Astrocyte (in vitro differentiated cells and primary cell): ENCODE data around the gene RIMBP2. TPM values are rescaled to one million over a fixed set of nuclear protein-coding genes. Genes with fewer than 3 reads are reported as not detected.

Experiments
- DNase-seq: peaks from one replicate; pipeline ENCODE4 v3.0.0-alpha.2; 2010; ENCODE audit warnings: low read depth
- FAIRE-seq: peaks from 2 replicates; lab custom pipeline; 2011; peaks lifted over from hg19 to GRCh38; lab: Jason Lieb, UNC
- H2AFZ ChIP-seq: 2 replicates; pipeline ENCODE4 v1.6.0; 2012; ENCODE audit warnings: low read depth, low read length, inconsistent platforms
- H3K27ac ChIP-seq: 2 replicates; pipeline ENCODE4 v1.5.1; 2011; ENCODE audit warnings: low read depth, low read length, inconsistent platforms
- H3K27me3 ChIP-seq: 2 replicates; pipeline ENCODE4 v1.6.0; 2011; ENCODE audit warnings: low read length, inconsistent platforms; ENCODE audit not compliant: insufficient read depth
- H3K36me3 ChIP-seq: 2 replicates; pipeline ENCODE4 v1.5.1; 2011; ENCODE audit warnings: low read length, inconsistent platforms; ENCODE audit not compliant: insufficient read depth
- H3K4me1 ChIP-seq: 2 replicates; pipeline ENCODE4 v1.5.1; 2011; ENCODE audit warnings: low read length, inconsistent platforms; ENCODE audit not compliant: insufficient read depth
- H3K4me2 ChIP-seq: 2 replicates; pipeline ENCODE4 v1.6.0; 2012; ENCODE audit warnings: low read length, inconsistent platforms
- H3K4me3 ChIP-seq: 2 replicates; pipeline ENCODE4 v1.5.1; 2011; ENCODE audit warnings: low read depth, mild to moderate bottlenecking, low read length, inconsistent platforms; ENCODE audit not compliant: insufficient read depth
- H3K79me2 ChIP-seq: 2 replicates; pipeline ENCODE4 v1.6.0; 2012; ENCODE audit warnings: mild to moderate bottlenecking, low read length, inconsistent platforms; ENCODE audit not compliant: insufficient read depth
- H3K9ac ChIP-seq: 2 replicates; pipeline ENCODE4 v1.6.0; 2012; ENCODE audit warnings: mild to moderate bottlenecking, low read length, inconsistent platforms
- H3K9me3 ChIP-seq: 2 replicates; pipeline ENCODE4 v1.5.1; 2012; ENCODE audit warnings: low read depth, mild to moderate bottlenecking, low read length, inconsistent platforms; ENCODE audit not compliant: insufficient read depth
- H4K20me1 ChIP-seq: 2 replicates; pipeline ENCODE4 v1.6.0; 2012; ENCODE audit warnings: low read length, inconsistent platforms; ENCODE audit not compliant: insufficient read depth
- H3K27ac Mint-ChIP-seq: one replicate; pipeline ENCODE4 v1.8.0; 2021; ENCODE audit warnings: mild to moderate bottlenecking, mixed read lengths; ENCODE audit not compliant: unreplicated experiment
- H3K27me3 Mint-ChIP-seq: one replicate; pipeline ENCODE4 v1.8.0; 2021; ENCODE audit warnings: low read depth, mixed read lengths; ENCODE audit not compliant: unreplicated experiment
- H3K36me3 Mint-ChIP-seq: one replicate; pipeline ENCODE4 v1.8.0; 2021; ENCODE audit warnings: low read depth, mixed read lengths; ENCODE audit not compliant: unreplicated experiment
- H3K4me1 Mint-ChIP-seq: one replicate; pipeline ENCODE4 v1.8.0; 2021; ENCODE audit warnings: low read depth, mixed read lengths; ENCODE audit not compliant: unreplicated experiment
- H3K4me3 Mint-ChIP-seq: one replicate; pipeline ENCODE4 v1.8.0; 2021; ENCODE audit warnings: mild to moderate bottlenecking, moderate library complexity, mixed read lengths; ENCODE audit not compliant: unreplicated experiment
- H3K9me3 Mint-ChIP-seq: one replicate; pipeline ENCODE4 v1.8.0; 2021; ENCODE audit warnings: mild to moderate bottlenecking, mixed read lengths; ENCODE audit not compliant: unreplicated experiment
- EZH2 ChIP-seq: IDR thresholded peaks from 2 replicates; pipeline ENCODE4 v1.6.1; 2012; ENCODE audit warnings: mild to moderate bottlenecking, low read length, inconsistent platforms; ENCODE audit not compliant: insufficient read depth
- total RNA-seq: library from RNA; stranded (reverse); gene quantifications from 2 replicates; pipeline ENCODE4 v1.2.1, GENCODE V29; 2021
- TF ChIP-seq, protein P1 (sequence below): IDR thresholded peaks from 2 replicates; pipeline ENCODE4 v1.5.1; 2011; ENCODE audit warnings: low read depth, mild to moderate bottlenecking, inconsistent platforms, low read length, moderate library complexity; ENCODE audit not compliant: insufficient read depth

RIMBP2 gene
- total RNA-seq, 1 donor from 2014 or later = 2.2 TPM

DNA sequence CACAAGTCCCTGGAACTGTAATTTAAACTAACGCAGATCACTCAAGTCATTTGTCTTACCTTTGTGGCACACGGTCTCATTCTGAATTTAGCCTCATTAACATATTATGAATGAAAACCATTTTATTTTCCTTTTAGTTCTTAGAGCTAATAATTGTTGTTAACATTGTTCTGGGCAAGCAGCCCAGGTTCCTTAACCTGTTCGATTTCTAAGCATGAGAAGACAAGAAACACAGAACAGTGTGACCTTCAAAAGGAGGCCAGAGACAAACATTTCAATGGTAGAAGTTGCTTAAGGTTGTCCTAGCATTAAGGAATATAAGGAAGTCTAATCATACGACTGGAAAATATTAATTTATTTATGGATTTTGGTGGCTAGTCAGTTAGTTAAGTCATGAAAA is 343.2 kb downstream of the RIMBP2 start:
- FAIRE-seq (no peak), DNase-seq (no peak)
- Mint-ChIP-seq H3K4me3 (no peak overlapping the region), H3K9me3 (peaks cover 9% of the 10 kb centered on the region), H3K4me1 (no peaks in the 10 kb centered on the region), H3K27me3 (no peaks in the 10 kb centered on the region), H3K36me3 (no peaks in the 10 kb centered on the region), H3K27ac (no peak overlapping the region)
- Histone ChIP-seq H3K4me1 (no peaks in the 10 kb centered on the region), H3K79me2 (no peaks in the 10 kb centered on the region), H3K9me3 (no peaks in the 10 kb centered on the region), H3K4me3 (no peak overlapping the region), H3K27me3 (no peaks in the 10 kb centered on the region), H3K4me2 (no peak overlapping the region), H3K36me3 (no peaks in the 10 kb centered on the region), H3K27ac (no peak overlapping the region), H2AFZ (no peak overlapping the region), H3K9ac (no peak overlapping the region), H4K20me1 (no peaks in the 10 kb centered on the region)
- TF ChIP-seq EZH2 = no peak
- TF ChIP-seq, protein P1, sequence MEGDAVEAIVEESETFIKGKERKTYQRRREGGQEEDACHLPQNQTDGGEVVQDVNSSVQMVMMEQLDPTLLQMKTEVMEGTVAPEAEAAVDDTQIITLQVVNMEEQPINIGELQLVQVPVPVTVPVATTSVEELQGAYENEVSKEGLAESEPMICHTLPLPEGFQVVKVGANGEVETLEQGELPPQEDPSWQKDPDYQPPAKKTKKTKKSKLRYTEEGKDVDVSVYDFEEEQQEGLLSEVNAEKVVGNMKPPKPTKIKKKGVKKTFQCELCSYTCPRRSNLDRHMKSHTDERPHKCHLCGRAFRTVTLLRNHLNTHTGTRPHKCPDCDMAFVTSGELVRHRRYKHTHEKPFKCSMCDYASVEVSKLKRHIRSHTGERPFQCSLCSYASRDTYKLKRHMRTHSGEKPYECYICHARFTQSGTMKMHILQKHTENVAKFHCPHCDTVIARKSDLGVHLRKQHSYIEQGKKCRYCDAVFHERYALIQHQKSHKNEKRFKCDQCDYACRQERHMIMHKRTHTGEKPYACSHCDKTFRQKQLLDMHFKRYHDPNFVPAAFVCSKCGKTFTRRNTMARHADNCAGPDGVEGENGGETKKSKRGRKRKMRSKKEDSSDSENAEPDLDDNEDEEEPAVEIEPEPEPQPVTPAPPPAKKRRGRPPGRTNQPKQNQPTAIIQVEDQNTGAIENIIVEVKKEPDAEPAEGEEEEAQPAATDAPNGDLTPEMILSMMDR = no peak

- H3K9ac ChIP-seq = no peak overlapping the region
- no peak overlapping the region for H2AFZ ChIP-seq
- peaks cover 2% of the 10 kb centered on the region for H3K9me3 Mint-ChIP-seq
- no peaks in the 10 kb centered on the region for H3K27me3 ChIP-seq
- H3K4me3 Mint-ChIP-seq = no peak overlapping the region
- no peaks in the 10 kb centered on the region for H3K36me3 Mint-ChIP-seq
- no peak overlapping the region for H3K4me2 ChIP-seq
- H3K27ac Mint-ChIP-seq = no peak overlapping the region
- no peak for TF ChIP-seq EZH2
- TF ChIP-seq, protein P1 = no peak
- no peaks in the 10 kb centered on the region for H3K4me1 ChIP-seq
- H3K79me2 ChIP-seq = no peaks in the 10 kb centered on the region
- H3K36me3 ChIP-seq = no peaks in the 10 kb centered on the region
- H3K27ac ChIP-seq = no peak overlapping the region
- no peak for FAIRE-seq
- no peak for DNase-seq
- H3K27me3 Mint-ChIP-seq = no peaks in the 10 kb centered on the region
- no peaks in the 10 kb centered on the region for H3K4me1 Mint-ChIP-seq
- H4K20me1 ChIP-seq = no peaks in the 10 kb centered on the region
- H3K9me3 ChIP-seq = no peaks in the 10 kb centered on the region
- H3K4me3 ChIP-seq = no peak overlapping the region
These were observed 344.8 kb downstream of the RIMBP2 start for GRCh38 chr12:130371296-130371695.

DNA sequence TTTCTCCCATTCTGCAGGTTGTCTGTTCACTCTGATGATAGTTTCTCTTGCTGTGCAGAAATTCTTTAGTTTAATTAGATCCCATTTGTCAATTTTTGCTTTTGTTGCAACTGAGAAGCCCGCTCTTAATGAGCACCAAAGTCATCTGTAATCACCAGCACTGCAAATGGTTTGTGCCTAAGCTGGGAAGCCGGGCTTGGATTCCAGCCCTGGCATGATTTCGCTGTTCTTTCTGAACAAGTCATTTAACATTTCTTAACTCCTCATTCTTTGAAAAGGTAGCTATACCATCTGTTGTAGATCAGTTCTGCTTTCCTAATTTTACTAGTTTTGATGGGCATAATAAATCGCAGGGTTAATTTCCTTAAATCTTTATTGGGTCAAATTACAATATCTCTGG is 346.3 kb downstream of the RIMBP2 start:
- no peak for FAIRE-seq
- no peak overlapping the region for H3K27ac Mint-ChIP-seq
- no peaks in the 10 kb centered on the region for H3K36me3 Mint-ChIP-seq

More for the DNA sequence above, 346.3 kb downstream of the RIMBP2 start:
- H3K9ac ChIP-seq = no peak overlapping the region
- no peak for DNase-seq
- H3K36me3 ChIP-seq = no peaks in the 10 kb centered on the region
- H3K4me3 Mint-ChIP-seq = no peak overlapping the region
- no peaks in the 10 kb centered on the region for H3K4me1 Mint-ChIP-seq
- H3K4me2 ChIP-seq = no peak overlapping the region
- no peaks in the 10 kb centered on the region for H3K9me3 ChIP-seq
- H4K20me1 ChIP-seq = no peaks in the 10 kb centered on the region
- no peaks in the 10 kb centered on the region for H3K27me3 Mint-ChIP-seq
- no peak for TF ChIP-seq EZH2
- TF ChIP-seq, protein P1 = no peak
- no peak overlapping the region for H2AFZ ChIP-seq
- H3K9me3 Mint-ChIP-seq = no peaks in the 10 kb centered on the region
- no peak overlapping the region for H3K4me3 ChIP-seq
- no peaks in the 10 kb centered on the region for H3K4me1 ChIP-seq
- H3K79me2 ChIP-seq = no peaks in the 10 kb centered on the region
- H3K27ac ChIP-seq = no peak overlapping the region
- H3K27me3 ChIP-seq = no peaks in the 10 kb centered on the region
